Stimulated activated CD8-positive, alpha-beta memory T cell treated with anti-CD3 and anti-CD28 coated beads, Interleukin-15, amount 100 ng/mL, for 4 hours (primary cell): Measurements from ENCODE around the gene EFEMP2.
A peak's percentile ranks its signal among the peaks of the same experiment; 100 is the strongest.

Source experiments
- DNase-seq, 2 donors: peaks; one replicate each; pipeline ENCODE4 v3.0.0-alpha.2; 2020; ENCODE audit warnings: low read depth in 2 of 2

The EFEMP2 gene

GRCh38 chr11:65885231-65885630 is 12.6 kb upstream of the EFEMP2 start:
- no peak for DNase-seq

- DNase-seq, result peak in 1 of 2 donors; percentile 58
These were observed 12.1 kb upstream of the EFEMP2 start for GRCh38 chr11:65884716-65885092.

GRCh38 chr11:65883786-65884715 is 11.5 kb upstream of the EFEMP2 start:
- no peak for DNase-seq

DNA sequence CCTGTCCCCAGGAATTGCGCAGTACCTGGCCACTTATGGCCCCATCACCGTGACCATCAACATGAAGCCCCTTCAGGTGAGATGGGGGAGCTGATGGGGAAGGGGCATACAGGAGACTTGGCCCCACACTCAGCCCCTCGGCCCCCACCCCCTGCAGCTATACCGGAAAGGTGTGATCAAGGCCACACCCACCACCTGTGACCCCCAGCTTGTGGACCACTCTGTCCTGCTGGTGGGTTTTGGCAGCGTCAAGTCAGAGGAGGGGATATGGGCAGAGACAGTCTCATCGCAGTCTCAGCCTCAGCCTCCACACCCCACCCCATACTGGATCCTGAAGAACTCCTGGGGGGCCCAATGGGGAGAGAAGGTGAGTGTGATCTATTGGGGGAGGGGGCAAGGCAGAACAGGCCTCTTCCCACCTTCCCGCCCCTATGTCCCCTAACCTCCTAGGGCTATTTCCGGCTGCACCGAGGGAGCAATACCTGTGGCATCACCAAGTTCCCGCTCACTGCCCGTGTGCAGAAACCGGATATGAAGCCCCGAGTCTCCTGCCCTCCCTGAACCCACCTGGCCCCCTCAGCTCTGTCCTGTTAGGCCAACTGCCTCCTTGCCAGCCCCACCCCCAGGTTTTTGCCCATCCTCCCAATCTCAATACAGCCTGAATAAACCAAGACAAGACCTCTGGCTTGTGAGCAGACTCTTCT is 10.6 kb upstream of the EFEMP2 start:
- no peak for DNase-seq

GRCh38 chr11:65882120-65883057 is 9.8 kb upstream of the EFEMP2 start:
- no peak for DNase-seq

DNA sequence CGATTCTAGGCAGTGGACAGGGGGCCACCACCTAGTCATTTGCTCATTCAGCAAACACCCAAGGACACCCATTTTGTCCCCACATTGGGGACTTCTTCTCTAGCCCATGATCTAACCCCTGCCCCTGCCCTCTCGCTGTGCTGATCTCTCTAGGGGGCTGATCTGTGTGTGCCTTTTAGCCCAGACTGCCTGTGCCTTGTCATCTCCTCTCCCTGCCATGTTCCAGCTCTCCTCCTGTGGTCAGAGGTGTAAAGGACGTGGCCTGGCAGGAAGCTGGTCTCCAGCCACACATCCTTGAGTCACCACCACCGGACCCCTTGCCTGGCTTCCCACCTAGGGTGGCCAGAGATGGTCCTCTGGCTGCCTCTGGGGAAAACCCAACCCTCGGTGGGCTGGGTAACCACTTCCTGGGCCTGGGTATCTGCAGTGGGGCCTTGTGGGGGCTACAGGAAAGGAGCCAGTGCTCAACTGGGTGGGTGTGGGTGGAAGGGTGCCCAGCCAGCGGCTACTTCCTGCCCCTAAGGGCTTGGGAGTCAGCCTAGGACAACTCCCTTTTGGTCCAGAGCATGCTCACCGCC is 8.3 kb upstream of the EFEMP2 start:
- DNase-seq, result no peak

GRCh38 chr11:65880027-65880426 is 7.4 kb upstream of the EFEMP2 start:
- no peak for DNase-seq

GRCh38 chr11:65879617-65880016 is 7.0 kb upstream of the EFEMP2 start, which contains the start of gene CTSW:
TSS of gene CTSW (plus strand) at chr11:65879837. CDS start at chr11:65879855, 18 bp downstream.
- DNase-seq, result no peak

GRCh38 chr11:65873318-65874156 is 937 bp upstream of the EFEMP2 start:
- DNase-seq, result peak; percentile 87 to 93

DNA sequence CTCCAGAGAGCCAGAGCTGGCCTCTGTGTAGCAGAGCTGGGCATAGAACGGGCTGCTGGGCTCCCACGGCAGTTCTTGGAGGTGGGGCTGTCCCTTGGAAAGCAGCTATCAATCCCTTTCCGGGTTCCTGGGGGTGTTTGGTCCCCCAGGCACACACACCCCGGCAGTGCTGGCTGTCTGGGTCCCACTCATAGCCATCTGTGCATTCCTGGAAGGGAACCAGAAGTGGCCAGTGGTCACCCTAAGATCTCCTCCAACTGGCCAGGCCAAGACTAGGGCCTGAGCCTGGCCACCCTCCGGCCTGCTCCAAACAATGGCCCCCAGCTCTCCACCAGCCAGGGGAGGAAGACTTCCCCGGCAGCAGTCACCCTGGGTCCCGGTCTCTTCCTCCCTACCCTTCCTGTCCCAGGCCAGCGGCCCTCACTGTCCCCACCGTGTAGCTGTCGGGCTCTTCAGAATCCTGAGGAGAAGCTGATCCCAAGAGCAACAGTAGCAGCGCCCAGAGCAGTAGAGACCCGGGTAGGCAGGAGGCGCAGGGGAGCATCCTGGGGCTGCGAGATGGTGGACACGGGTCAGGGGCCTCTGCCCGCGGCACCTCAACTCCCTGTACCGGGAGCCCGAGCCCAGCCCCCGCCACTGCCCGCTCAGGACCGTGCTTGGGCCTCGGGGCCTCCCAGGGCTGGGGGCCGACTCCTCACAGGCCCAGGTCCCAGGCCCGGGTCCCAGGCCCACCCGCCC is 620 bp downstream of the EFEMP2 start:
- DNase-seq, result no peak

DNA sequence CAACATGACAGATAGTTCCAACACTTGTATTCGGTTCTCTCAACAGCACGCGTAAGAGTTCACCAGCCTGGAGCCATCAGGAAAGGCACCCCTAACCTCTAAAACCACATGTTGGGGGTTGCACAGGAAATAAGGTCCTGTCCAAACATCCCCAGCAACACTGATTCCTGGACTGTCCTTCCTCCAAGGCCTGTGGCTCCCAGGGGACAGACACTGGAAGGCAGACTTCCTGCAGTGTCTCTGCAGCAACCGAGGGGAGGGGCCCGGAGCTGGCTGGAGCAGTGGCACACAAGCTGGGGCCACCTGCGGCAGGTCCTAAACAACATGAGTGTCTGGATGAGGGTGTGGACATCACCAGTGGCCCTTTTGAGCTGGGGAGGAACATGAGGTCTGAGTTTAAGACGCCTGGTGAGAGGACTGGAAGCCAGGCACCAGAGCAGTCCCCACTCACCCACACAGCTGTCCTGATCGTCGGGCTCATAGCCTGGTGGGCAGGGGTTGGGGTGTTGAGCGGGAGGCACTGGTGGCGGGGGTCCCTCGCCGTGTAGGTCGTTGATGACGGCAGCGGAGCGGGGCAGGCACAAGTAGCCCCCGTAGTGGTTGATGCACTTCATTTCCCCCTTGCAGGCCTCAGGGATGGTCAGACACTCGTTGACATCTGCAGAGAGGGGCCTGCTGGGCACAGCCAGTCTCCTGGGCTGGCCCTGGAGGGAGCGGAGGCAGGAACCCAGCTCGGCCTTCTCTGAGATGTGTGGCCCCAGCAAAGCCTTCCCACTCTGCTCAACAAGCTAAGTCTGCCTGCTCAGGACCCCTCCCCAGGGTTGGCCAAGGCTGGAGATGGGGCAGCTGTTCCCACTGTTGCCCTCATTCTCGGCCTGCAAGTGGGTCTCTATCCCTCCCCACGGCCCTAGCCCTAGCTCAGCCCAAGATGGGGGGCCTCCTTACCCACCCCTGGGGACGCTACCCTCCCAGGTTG is 1.6 kb downstream of the EFEMP2 start:
- no peak for DNase-seq

GRCh38 chr11:65870307-65870658 is 2.3 kb downstream of the EFEMP2 start:
- DNase-seq, result no peak

DNA sequence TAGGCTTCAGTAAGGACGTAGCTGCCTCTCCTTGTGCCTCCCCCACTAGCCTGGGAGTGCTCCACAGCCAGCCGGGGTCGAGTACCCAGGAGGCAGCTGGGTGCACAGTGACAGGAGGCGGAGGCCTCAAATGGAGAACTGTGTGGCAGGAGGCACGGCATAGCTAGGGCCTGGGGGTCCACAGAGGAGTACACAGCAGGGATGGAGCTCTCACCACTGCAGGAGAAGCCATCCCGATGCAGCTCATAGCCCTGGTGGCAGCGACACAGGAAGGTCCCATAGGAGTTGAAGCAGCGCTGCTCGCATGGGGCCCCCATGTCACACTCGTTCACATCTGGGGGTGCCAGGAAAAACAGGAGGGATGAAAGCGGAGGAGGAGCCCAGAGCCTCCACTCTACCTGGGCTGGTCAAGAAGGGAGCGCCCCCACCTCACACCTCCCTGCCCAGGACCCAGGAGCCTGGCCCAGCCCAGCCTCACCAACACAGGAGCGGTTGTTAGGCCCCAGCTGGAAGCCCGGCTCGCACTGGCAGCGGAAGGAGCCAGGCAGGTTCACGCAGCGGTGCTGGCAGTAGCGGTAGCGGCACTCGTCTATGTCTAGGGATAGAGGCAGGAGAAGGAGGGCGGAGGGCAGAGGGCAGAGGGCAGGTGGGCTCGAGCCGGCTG is 2.8 kb downstream of the EFEMP2 start:
- DNase-seq, result no peak

GRCh38 chr11:65868907-65869306 is 3.7 kb downstream of the EFEMP2 start:
- no peak for DNase-seq

DNA sequence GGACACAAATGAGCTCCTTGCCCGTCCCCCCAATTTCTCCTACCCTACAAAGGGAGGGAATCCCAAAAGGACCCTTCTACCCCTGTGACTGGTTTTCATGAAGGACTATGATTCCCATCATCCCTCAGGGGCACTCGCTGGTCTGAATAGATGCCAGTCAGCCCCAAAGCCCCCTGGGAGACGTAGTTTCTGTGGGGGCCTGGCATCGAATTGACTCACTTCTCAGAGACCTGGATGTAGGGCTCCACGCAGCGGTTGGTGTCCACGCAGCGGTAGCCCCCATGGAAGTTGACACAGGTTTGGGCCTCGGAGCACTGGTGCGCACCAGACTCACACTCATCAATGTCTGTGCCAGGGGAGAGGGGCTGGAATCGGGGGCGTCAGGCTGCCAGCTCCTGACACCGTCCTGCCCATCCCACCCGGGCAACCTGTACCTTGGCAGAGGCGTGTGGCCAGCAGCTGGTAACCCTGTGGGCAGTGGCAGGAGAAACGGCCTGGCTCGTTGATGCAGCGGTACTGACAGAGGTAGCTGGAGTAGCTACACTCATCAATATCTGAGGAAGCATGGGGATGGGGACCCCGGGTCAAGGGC is 4.4 kb downstream of the EFEMP2 start:
- DNase-seq, result no peak

DNA sequence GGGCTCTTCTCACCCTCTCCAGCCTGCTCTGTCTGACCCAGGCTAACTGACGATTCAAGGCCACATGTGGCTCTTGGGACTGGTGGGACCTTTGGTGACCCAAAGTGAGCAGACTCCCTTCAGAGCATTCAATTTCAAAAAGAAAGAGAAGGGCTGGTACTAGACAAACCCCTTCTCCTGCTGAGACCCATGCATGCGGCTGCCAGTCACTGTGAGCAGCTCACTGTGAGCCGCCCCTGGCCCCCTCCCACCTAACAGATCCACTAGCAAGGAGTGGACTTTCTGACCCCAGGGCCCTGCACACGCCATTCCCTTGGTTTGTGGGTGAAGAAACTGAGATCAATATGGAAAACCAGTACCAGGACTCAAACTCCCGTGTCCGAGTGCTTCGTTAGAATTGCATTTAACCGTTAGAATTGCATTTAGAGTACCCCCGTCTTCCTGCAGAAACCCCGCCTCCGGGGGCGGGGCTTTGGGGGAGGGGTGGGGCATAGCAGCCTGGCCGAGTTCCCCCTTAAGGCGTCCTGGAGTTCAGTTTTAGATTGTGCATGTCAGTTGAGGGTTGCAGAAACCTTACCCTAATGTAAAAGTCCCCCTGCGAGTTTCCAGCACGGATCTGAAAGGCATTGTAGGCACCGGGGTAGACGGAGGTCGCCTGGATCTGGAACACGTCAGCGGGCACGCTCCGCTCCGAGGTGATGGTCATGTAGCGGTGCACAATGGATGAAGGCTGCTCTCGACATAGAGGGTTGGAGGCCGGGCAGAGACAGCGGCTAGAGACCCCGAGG is 5.1 kb downstream of the EFEMP2 start:
- no peak for DNase-seq
